H1 (cell line): ENCODE data around the gene RNGTT. TPM values are rescaled to one million over a fixed set of nuclear protein-coding genes. Genes with fewer than 3 reads are reported as not detected.

Source experiments
- NRF1 ChIP-seq: IDR thresholded peaks from 2 replicates; pipeline ENCODE4 v1.6.1; 2011; ENCODE audit warnings: mild to moderate bottlenecking, low read depth, low read length, improper control_type of control experiment
- polyA plus RNA-seq, 7 experiments: library from polyadenylated mRNA; depleted of rRNA in 3 of 7; stranded (reverse) in 5 of 7; unstranded in 2 of 7; fragments of >200 nt in 5 of 7; fragments of 200-250 nt in 2 of 7; gene quantifications; 1 replicate in 5 of 7; 2 replicates in 1 of 7; 4 replicates in 1 of 7; pipeline versions ENCODE4 v1.2.1 to v1.2.3, GENCODE V29; 2011 to 2013; ENCODE audit warnings: missing spikeins in 2 of 7, mixed read lengths in 2 of 7
- total RNA-seq: library from RNA; stranded (reverse); fragmentation: NEBNext Ultra II Directional; extraction: Animal tissue kit (Norgen Biotek cat#: 25700); gene quantifications from 2 replicates; pipeline ENCODE4 v1.2.1, GENCODE V29; 2021
- TF ChIP-seq, protein P1 (sequence below): fragments of 300-600 bp; sonication (generic); IDR thresholded peaks from 2 replicates; pipeline ENCODE4 v1.7.1; 2012; ENCODE audit warnings: low read length, moderate library complexity, mild to moderate bottlenecking, inconsistent platforms; ENCODE audit not compliant: insufficient replicate concordance
- TF ChIP-seq, protein P2 (sequence below), 3 experiments: IDR thresholded peaks; 1 replicate in 2 of 3; 2 replicates in 1 of 3; pipeline versions ENCODE4 v1.5.1 to v1.6.1; 2011; ENCODE audit warnings: low read length in 3 of 3, mild to moderate bottlenecking in 3 of 3, inconsistent platforms in 2 of 3, low read depth in 1 of 3, moderate library complexity in 1 of 3; ENCODE audit not compliant: insufficient read depth in 1 of 3; ENCODE audit errors: control extremely low read depth in 1 of 3
- TF ChIP-seq, protein P3 (sequence below): IDR thresholded peaks from 2 replicates; pipeline ENCODE4 v1.6.1; 2012; ENCODE audit warnings: inconsistent platforms

Gene RNGTT
- total and polyA plus RNA-seq, 2 of the 8 experiments (the other 6 are each of a cell fraction or from before 2014, with no cell fraction given): 3.6 to 21.2 TPM

DNA sequence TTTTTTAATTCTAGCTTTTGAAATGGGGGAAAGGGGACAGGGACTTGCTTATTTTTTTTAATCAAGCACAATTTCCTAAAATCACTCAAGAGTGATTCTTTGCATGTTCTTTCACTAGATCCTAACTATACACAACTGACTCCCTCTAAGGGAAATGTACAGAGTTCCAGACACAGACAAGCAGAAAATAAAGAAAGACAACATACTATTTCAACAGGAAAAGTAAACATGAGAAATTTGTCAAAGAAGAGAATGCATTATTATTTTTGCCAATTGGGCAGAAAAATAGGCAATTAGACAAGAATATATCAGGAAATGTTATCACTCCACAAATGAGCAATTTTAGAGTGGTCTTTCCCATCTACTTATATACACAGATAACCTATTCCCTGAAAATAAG is 128.2 kb downstream of the RNGTT start (continued):
- TF ChIP-seq, protein P1, sequence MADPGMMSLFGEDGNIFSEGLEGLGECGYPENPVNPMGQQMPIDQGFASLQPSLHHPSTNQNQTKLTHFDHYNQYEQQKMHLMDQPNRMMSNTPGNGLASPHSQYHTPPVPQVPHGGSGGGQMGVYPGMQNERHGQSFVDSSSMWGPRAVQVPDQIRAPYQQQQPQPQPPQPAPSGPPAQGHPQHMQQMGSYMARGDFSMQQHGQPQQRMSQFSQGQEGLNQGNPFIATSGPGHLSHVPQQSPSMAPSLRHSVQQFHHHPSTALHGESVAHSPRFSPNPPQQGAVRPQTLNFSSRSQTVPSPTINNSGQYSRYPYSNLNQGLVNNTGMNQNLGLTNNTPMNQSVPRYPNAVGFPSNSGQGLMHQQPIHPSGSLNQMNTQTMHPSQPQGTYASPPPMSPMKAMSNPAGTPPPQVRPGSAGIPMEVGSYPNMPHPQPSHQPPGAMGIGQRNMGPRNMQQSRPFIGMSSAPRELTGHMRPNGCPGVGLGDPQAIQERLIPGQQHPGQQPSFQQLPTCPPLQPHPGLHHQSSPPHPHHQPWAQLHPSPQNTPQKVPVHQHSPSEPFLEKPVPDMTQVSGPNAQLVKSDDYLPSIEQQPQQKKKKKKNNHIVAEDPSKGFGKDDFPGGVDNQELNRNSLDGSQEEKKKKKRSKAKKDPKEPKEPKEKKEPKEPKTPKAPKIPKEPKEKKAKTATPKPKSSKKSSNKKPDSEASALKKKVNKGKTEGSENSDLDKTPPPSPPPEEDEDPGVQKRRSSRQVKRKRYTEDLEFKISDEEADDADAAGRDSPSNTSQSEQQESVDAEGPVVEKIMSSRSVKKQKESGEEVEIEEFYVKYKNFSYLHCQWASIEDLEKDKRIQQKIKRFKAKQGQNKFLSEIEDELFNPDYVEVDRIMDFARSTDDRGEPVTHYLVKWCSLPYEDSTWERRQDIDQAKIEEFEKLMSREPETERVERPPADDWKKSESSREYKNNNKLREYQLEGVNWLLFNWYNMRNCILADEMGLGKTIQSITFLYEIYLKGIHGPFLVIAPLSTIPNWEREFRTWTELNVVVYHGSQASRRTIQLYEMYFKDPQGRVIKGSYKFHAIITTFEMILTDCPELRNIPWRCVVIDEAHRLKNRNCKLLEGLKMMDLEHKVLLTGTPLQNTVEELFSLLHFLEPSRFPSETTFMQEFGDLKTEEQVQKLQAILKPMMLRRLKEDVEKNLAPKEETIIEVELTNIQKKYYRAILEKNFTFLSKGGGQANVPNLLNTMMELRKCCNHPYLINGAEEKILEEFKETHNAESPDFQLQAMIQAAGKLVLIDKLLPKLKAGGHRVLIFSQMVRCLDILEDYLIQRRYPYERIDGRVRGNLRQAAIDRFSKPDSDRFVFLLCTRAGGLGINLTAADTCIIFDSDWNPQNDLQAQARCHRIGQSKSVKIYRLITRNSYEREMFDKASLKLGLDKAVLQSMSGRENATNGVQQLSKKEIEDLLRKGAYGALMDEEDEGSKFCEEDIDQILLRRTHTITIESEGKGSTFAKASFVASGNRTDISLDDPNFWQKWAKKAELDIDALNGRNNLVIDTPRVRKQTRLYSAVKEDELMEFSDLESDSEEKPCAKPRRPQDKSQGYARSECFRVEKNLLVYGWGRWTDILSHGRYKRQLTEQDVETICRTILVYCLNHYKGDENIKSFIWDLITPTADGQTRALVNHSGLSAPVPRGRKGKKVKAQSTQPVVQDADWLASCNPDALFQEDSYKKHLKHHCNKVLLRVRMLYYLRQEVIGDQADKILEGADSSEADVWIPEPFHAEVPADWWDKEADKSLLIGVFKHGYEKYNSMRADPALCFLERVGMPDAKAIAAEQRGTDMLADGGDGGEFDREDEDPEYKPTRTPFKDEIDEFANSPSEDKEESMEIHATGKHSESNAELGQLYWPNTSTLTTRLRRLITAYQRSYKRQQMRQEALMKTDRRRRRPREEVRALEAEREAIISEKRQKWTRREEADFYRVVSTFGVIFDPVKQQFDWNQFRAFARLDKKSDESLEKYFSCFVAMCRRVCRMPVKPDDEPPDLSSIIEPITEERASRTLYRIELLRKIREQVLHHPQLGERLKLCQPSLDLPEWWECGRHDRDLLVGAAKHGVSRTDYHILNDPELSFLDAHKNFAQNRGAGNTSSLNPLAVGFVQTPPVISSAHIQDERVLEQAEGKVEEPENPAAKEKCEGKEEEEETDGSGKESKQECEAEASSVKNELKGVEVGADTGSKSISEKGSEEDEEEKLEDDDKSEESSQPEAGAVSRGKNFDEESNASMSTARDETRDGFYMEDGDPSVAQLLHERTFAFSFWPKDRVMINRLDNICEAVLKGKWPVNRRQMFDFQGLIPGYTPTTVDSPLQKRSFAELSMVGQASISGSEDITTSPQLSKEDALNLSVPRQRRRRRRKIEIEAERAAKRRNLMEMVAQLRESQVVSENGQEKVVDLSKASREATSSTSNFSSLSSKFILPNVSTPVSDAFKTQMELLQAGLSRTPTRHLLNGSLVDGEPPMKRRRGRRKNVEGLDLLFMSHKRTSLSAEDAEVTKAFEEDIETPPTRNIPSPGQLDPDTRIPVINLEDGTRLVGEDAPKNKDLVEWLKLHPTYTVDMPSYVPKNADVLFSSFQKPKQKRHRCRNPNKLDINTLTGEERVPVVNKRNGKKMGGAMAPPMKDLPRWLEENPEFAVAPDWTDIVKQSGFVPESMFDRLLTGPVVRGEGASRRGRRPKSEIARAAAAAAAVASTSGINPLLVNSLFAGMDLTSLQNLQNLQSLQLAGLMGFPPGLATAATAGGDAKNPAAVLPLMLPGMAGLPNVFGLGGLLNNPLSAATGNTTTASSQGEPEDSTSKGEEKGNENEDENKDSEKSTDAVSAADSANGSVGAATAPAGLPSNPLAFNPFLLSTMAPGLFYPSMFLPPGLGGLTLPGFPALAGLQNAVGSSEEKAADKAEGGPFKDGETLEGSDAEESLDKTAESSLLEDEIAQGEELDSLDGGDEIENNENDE: no peak
- no peak for TF ChIP-seq NRF1
- TF ChIP-seq, protein P2, sequence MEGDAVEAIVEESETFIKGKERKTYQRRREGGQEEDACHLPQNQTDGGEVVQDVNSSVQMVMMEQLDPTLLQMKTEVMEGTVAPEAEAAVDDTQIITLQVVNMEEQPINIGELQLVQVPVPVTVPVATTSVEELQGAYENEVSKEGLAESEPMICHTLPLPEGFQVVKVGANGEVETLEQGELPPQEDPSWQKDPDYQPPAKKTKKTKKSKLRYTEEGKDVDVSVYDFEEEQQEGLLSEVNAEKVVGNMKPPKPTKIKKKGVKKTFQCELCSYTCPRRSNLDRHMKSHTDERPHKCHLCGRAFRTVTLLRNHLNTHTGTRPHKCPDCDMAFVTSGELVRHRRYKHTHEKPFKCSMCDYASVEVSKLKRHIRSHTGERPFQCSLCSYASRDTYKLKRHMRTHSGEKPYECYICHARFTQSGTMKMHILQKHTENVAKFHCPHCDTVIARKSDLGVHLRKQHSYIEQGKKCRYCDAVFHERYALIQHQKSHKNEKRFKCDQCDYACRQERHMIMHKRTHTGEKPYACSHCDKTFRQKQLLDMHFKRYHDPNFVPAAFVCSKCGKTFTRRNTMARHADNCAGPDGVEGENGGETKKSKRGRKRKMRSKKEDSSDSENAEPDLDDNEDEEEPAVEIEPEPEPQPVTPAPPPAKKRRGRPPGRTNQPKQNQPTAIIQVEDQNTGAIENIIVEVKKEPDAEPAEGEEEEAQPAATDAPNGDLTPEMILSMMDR (IDR thresholded peaks at IDR 0.05; ENCODE audit: control extremely low read depth in 1 of 3, insufficient read depth in 1 of 3, low read depth in 1 of 3, low read length in 3 of 3): no peak
- TF ChIP-seq, protein P3, sequence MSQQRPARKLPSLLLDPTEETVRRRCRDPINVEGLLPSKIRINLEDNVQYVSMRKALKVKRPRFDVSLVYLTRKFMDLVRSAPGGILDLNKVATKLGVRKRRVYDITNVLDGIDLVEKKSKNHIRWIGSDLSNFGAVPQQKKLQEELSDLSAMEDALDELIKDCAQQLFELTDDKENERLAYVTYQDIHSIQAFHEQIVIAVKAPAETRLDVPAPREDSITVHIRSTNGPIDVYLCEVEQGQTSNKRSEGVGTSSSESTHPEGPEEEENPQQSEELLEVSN: no peak
